K562 (cell line): Measurements from ENCODE around the gene DMAC2. TPM values are rescaled to one million over a fixed set of nuclear protein-coding genes. Genes with fewer than 3 reads are reported as not detected.

Experiments
- ATAC-seq: fragments of 200-7000 bp; cut with Tn5 transposase; 3 replicates; pipeline ENCODE4 v1.9.1; 2020; ENCODE audit warnings: moderate library complexity
- BruUV-seq: library from RNA; stranded (reverse); fragments of 400-500 nt; replicated peaks from 2 replicates; lab custom pipeline; 2021; lab: Mats Ljungman, UMichigan
- CTCF ChIA-PET: fragments of 300-600 bp; formaldehyde crosslinking; extraction: SDS; loops from one replicate; lab custom pipeline; 2021; ENCODE audit warnings: low intra/inter-chr PET ratio; lab: Yijun Ruan, JAX
- POLR2A ChIA-PET: fragments of 300-600, 350-650 bp; sonication (Branson Sonifier 250); formaldehyde crosslinking; extraction: SDS; loops from one replicate; lab custom pipeline; 2021; ENCODE audit warnings: antibody characterized with exemption, inconsistent platforms; lab: Yijun Ruan, JAX
- DNase-seq, 4 experiments: peaks; one replicate each; pipeline versions ENCODE4 v3.0.0 to v3.0.0-alpha.2; 2011 to 2018; ENCODE audit warnings: low spot score in 3 of 4, mixed read lengths in 3 of 4; ENCODE audit errors: extremely low read depth in 1 of 4
- FAIRE-seq: peaks from 2 replicates; lab custom pipeline; 2011; peaks lifted over from hg19 to GRCh38; lab: Jason Lieb, UNC
- H2AFZ ChIP-seq: 2 replicates; pipeline ENCODE4 v1.6.0; 2011; ENCODE audit warnings: low read depth, low read length, control low read depth, inconsistent platforms
- H3K27ac ChIP-seq: fragments of 200-600 bp; 3 replicates; pipeline ENCODE4 v1.8.0; 2011; ENCODE audit warnings: low read depth, mild to moderate bottlenecking, control low read depth, inconsistent platforms, low read length, moderate library complexity, mixed read lengths; ENCODE audit errors: extremely low read depth
- H3K27me3 ChIP-seq, 2 experiments: fragments of 300-600 bp in 1 of 2; 2 replicates in 1 of 2; 3 replicates in 1 of 2; pipeline versions ENCODE4 v1.6.0 to v1.8.0; 2011; ENCODE audit warnings: inconsistent platforms in 2 of 2, low read length in 2 of 2, mild to moderate bottlenecking in 1 of 2, mixed read lengths in 1 of 2, moderate library complexity in 1 of 2; ENCODE audit not compliant: control insufficient read depth in 2 of 2, insufficient read depth in 2 of 2
- H3K36me3 ChIP-seq: fragments of 300-600 bp; 3 replicates; pipeline ENCODE4 v1.8.0; 2011; ENCODE audit warnings: mild to moderate bottlenecking, low read length, inconsistent platforms; ENCODE audit not compliant: control insufficient read depth, insufficient read depth
- H3K4me1 ChIP-seq, 2 experiments: fragments of 200-600 bp in 1 of 2; replicated peaks in 1 of 2; 2 replicates in 1 of 2; 3 replicates in 1 of 2; pipeline versions ENCODE4 v1.5.1 to v1.8.0; 2011; ENCODE audit warnings: inconsistent platforms in 2 of 2, low read length in 2 of 2, mild to moderate bottlenecking in 1 of 2, mixed read lengths in 1 of 2, moderate library complexity in 1 of 2; ENCODE audit not compliant: control insufficient read depth in 2 of 2, insufficient read depth in 2 of 2
- H3K4me2 ChIP-seq: 2 replicates; pipeline ENCODE4 v1.6.1; 2011; ENCODE audit warnings: low read length, control low read depth, inconsistent platforms, mixed read lengths; ENCODE audit not compliant: insufficient read depth
- H3K4me3 ChIP-seq: fragments of 200-600 bp; sonication (generic), shearing (Covaris generic); 2 replicates; pipeline ENCODE4 v1.5.1; 2016; ENCODE audit warnings: control low read depth, inconsistent platforms
- H3K79me2 ChIP-seq: fragments of 200-600 bp; 3 replicates; pipeline ENCODE4 v1.8.0; 2011; ENCODE audit warnings: low read length, inconsistent platforms; ENCODE audit not compliant: control insufficient read depth, insufficient read depth
- H3K9ac ChIP-seq, 2 experiments: 2 replicates each; pipeline versions ENCODE4 v1.6.0 to v1.6.1; 2011; ENCODE audit warnings: low read depth in 2 of 2, low read length in 2 of 2, control low read depth in 1 of 2, inconsistent platforms in 1 of 2, mild to moderate bottlenecking in 1 of 2, mixed read lengths in 1 of 2; ENCODE audit not compliant: insufficient read depth in 1 of 2
- H3K9me1 ChIP-seq: one replicate; pipeline ENCODE4 v1.6.0; 2011; ENCODE audit warnings: inconsistent platforms, mild to moderate bottlenecking, low read length, moderate library complexity; ENCODE audit not compliant: control insufficient read depth, insufficient read depth
- H3K9me3 ChIP-seq: replicated peaks from 2 replicates; pipeline ENCODE4 v1.5.1; 2011; ENCODE audit warnings: low read depth, low read length, inconsistent platforms; ENCODE audit not compliant: control insufficient read depth, insufficient read depth
- H4K20me1 ChIP-seq: replicated peaks from 2 replicates; pipeline ENCODE4 v1.6.1; 2011; ENCODE audit warnings: low read length, inconsistent platforms, mixed read lengths; ENCODE audit not compliant: control insufficient read depth, insufficient read depth
- CBX1 ChIP-seq: sonication (generic); IDR thresholded peaks from 2 replicates; pipeline ENCODE4 v1.6.1; 2016; ENCODE audit warnings: antibody characterized with exemption, low read depth, mild to moderate bottlenecking
- CCNT2 ChIP-seq: IDR thresholded peaks from 2 replicates; pipeline ENCODE4 v1.6.1; 2011; ENCODE audit warnings: borderline replicate concordance, low read depth, mild to moderate bottlenecking, moderate library complexity, mixed read lengths, low read length; ENCODE audit not compliant: insufficient read length; ENCODE audit errors: extremely low read depth
- CREB3L1 ChIP-seq: fragments of 450-650 bp; IDR thresholded peaks from 2 replicates; pipeline ENCODE4 v1.6.1; 2014; ENCODE audit warnings: low read depth, mild to moderate bottlenecking, moderate library complexity, borderline replicate concordance
- E2F3 ChIP-seq: fragments of 250-450 bp; sonication (Bioruptor Pico); IDR thresholded peaks from 2 replicates; pipeline ENCODE4 v1.4.0; 2020; ENCODE audit warnings: mild to moderate bottlenecking
- ELF4 ChIP-seq: fragments of 450-650 bp; formaldehyde crosslinking; IDR thresholded peaks from 2 replicates; pipeline ENCODE4 v1.4.0; 2022; ENCODE audit warnings: missing genetic modification characterization
- EP300 ChIP-seq: IDR thresholded peaks from 2 replicates; pipeline ENCODE4 v1.6.1; 2012; ENCODE audit warnings: low read length, improper control_type of control experiment
- FOS ChIP-seq: IDR thresholded peaks from 3 replicates; pipeline ENCODE4 v1.6.1; 2011; ENCODE audit not compliant: insufficient read length; ENCODE audit errors: extremely low read depth
- HDAC1 ChIP-seq, 2 experiments: fragments of 450-650 bp; IDR thresholded peaks; 2 replicates each; pipeline ENCODE4 v1.6.1; 2016 to 2017; ENCODE audit warnings: inconsistent platforms in 1 of 2, mild to moderate bottlenecking in 1 of 2, moderate library complexity in 1 of 2
- HEY1 ChIP-seq: fragments of 250-450 bp; sonication (Bioruptor Pico); IDR thresholded peaks from 2 replicates; pipeline ENCODE4 v1.5.0; 2020; ENCODE audit warnings: mild to moderate bottlenecking, moderate library complexity, borderline replicate concordance
- MAZ ChIP-seq, 2 experiments: fragments of 450-650 bp in 1 of 2; sonication (generic) in 1 of 2; formaldehyde crosslinking; IDR thresholded peaks in 1 of 2; conservative IDR thresholded peaks in 1 of 2; 2 replicates each; pipeline versions ENCODE4 v1.4.0 to v1.5.0; 2020; ENCODE audit warnings: mild to moderate bottlenecking in 1 of 2, missing genetic modification reagents in 1 of 2
- PPARD ChIP-seq: fragments of 250-450 bp; sonication (Bioruptor Pico); IDR thresholded peaks from 2 replicates; pipeline ENCODE4 v1.8.0; 2022; ENCODE audit warnings: inconsistent platforms, mild to moderate bottlenecking, moderate library complexity
- RBM34 ChIP-seq: fragments of 200-400 bp; formaldehyde crosslinking; IDR thresholded peaks from 2 replicates; pipeline ENCODE4 v1.6.1; 2018; ENCODE audit warnings: low read length, borderline replicate concordance; ENCODE audit not compliant: insufficient read depth
- RBM39 ChIP-seq: fragments of 200-400 bp; formaldehyde crosslinking; optimal IDR thresholded peaks from 2 replicates; pipeline ENCODE3; 2018; ENCODE audit warnings: low read depth, low read length
- SAFB ChIP-seq: fragments of 200-400 bp; formaldehyde crosslinking; IDR thresholded peaks from 2 replicates; pipeline ENCODE4 v1.6.1; 2017; ENCODE audit warnings: low read depth, low read length, borderline replicate concordance
- TSC22D4 ChIP-seq: fragments of 450-650 bp; IDR thresholded peaks from 2 replicates; pipeline ENCODE4 v1.6.1; 2016; ENCODE audit warnings: missing genetic modification characterization, missing biosample characterization, control low read depth
- ZNF445 ChIP-seq: fragments of 250-450 bp; sonication (Bioruptor Pico); IDR thresholded peaks from 2 replicates; pipeline ENCODE4 v1.4.0; 2020; ENCODE audit warnings: low read depth, mild to moderate bottlenecking, moderate library complexity
- WGBS: fragments of 100-300 bp; shearing (Covaris generic); methylation state at CpG from one replicate; pipeline ENCODE4 v1.1.6; 2016; ENCODE audit warnings: low coverage, mixed read lengths; ENCODE audit not compliant: insufficient coverage; ENCODE audit errors: missing lambda C conversion rate; 5-methylcytosine and 5-hydroxymethylcytosine counted together
- in situ Hi-C: fragments of 300-500 bp; cut with MboI; formaldehyde crosslinking; loops from 4 replicates; pipeline ENCODE4 v1.15.0; 2018; ENCODE audit warnings: inconsistent platforms, mixed read lengths
- intact Hi-C: fragments of 100-400 bp; cut with micrococcal nuclease; formaldehyde crosslinking; loops from 2 replicates; pipeline ENCODE4 v1.14.2; 2022
- polyA plus RNA-seq, 8 experiments: library from polyadenylated mRNA; depleted of rRNA in 4 of 8; stranded (reverse) in 5 of 8; unstranded in 3 of 8; fragments of >200 nt; fragmentation: Nextera tagmentation in 2 of 8; fragmentation: Illumina TruSeq in 1 of 8; extraction: Ambion mirVana in 2 of 8; extraction: Trizol in 1 of 8; gene quantifications; 2 replicates each; pipeline versions ENCODE4 v1.2.1 to v1.2.3, GENCODE V29; 2011 to 2014; ENCODE audit warnings: inconsistent platforms in 1 of 8, missing spikeins in 1 of 8
- total RNA-seq, 7 experiments: library from RNA; depleted of rRNA in 6 of 7; stranded (reverse); fragments of >200 nt in 6 of 7; fragmentation: Illumina TruSeq in 2 of 7; extraction: Trizol in 2 of 7; gene quantifications; 2 replicates each; pipeline versions ENCODE4 v1.2.1 to v1.2.3, GENCODE V29; 2011 to 2021; ENCODE audit warnings: low replicate concordance in 1 of 7

The DMAC2 gene
- total and polyA plus RNA-seq, 9 of the 15 experiments (the other 6 are each of a cell fraction or from before 2014, with no cell fraction given): 12.9 to 61.2 (median 43.1) TPM

- TF ChIP-seq CREB3L1 (no peak), TSC22D4 (tag) (no peak), MAZ (CRISPR knock-in tag; conservative IDR thresholded peaks at IDR 0.05 in 1 of 2, IDR thresholded peaks at IDR 0.05 in 1 of 2) (no peak), HDAC1 (IDR thresholded peaks at IDR 0.05) (no peak), E2F3 (no peak)
These were observed 24.5 kb downstream of the DMAC2 start (continued) for GRCh38 chr19:41415154-41415571.

GRCh38 chr19:41414461-41414860, 25.3 kb downstream of the DMAC2 start:
- H3K4me2 ChIP-seq: no peak overlapping the region
- ChIA-PET CTCF (no interaction called here), POLR2A (no interaction called here)
- FAIRE-seq (no peak), ATAC-seq (no peak), DNase-seq (no peak)
- in situ Hi-C loops (no loop called here), intact Hi-C loops (no loop called here)
- H3K27ac ChIP-seq: no peak overlapping the region
- BruUV-seq: no TSS peak
- H3K79me2 ChIP-seq: no peaks in the 10 kb centered on the region
- no peak overlapping the region for H3K9ac ChIP-seq
- H3K27me3 ChIP-seq: no peaks in the 10 kb centered on the region
- H3K9me1 ChIP-seq: no peaks in the 10 kb centered on the region
- no peak overlapping the region for H2AFZ ChIP-seq
- H3K4me1 ChIP-seq: peaks cover 7% of the 10 kb centered on the region in 2 experiments; a peak in 4 of 5 replicates
- no peaks in the 10 kb centered on the region for H4K20me1 ChIP-seq
- WGBS: 80% methylated on average over 7 of the region's 9 CpGs
- no peak overlapping the region for H3K4me3 ChIP-seq
- peaks cover 34% of the 10 kb centered on the region; the same call in 1 of the 3 replicates for H3K36me3 ChIP-seq
- H3K9me3 ChIP-seq: no peaks in the 10 kb centered on the region
- TF ChIP-seq PPARD: no peak
- TF ChIP-seq RBM39: no peak
- TF ChIP-seq CBX1: no peak
- no peak for TF ChIP-seq HEY1
- no peak for TF ChIP-seq CCNT2
- no peak for TF ChIP-seq ZNF445 (CRISPR knock-in tag)
- TF ChIP-seq RBM34: no peak
- TF ChIP-seq EP300: no peak
- no peak for TF ChIP-seq ELF4 (CRISPR knock-in tag)
- no peak for TF ChIP-seq SAFB
- TF ChIP-seq FOS: no peak
